OCI-M2 (cell line): ENCODE data around the gene SLC19A3.

Experiments used
- DNase-seq: peaks from one replicate; lab custom pipeline; 2025; ENCODE audit not compliant: unreplicated experiment; lab: John Stamatoyannopoulos, UW

Gene SLC19A3

GRCh38 chr2:227634201-227634600, 83.6 kb downstream of the SLC19A3 start:
- DNase-seq = no peak
